PC-3 (cell line): Measurements from ENCODE around the gene FAM131C. TPM values are rescaled to one million over a fixed set of nuclear protein-coding genes. Genes with fewer than 3 reads are reported as not detected.
"Not testable (repeated sequence)": the region's sequence is repeated elsewhere in the genome, so short reads cannot be mapped to it uniquely, and the experiment has no call there.

ENCODE experiments used
- ATAC-seq: fragments of 200-7000 bp; cut with Tn5 transposase; 2 replicates; pipeline ENCODE4 v1.9.1; 2020; ENCODE audit warnings: mild to moderate bottlenecking, moderate library complexity
- BruUV-seq: library from RNA; stranded (reverse); fragments of 400-500 nt; replicated peaks from 2 replicates; lab custom pipeline; 2021; lab: Mats Ljungman, UMichigan
- CTCF ChIA-PET: fragments of 300-600 bp; sonication (Branson Sonifier 250); formaldehyde crosslinking; loops from one replicate; lab custom pipeline; 2022; ENCODE audit warnings: antibody characterized with exemption; lab: Charles Lee
- POLR2A ChIA-PET: fragments of 300-600 bp; sonication (Branson Sonifier 250); formaldehyde crosslinking; loops from one replicate; lab custom pipeline; 2022; ENCODE audit warnings: antibody characterized with exemption; ENCODE audit not compliant: unreplicated experiment; lab: Charles Lee
- DNase-seq: peaks from one replicate; pipeline ENCODE4 v3.0.0-alpha.2; 2015
- H2AFZ ChIP-seq: fragments of 300-600 bp; sonication (generic); 2 replicates; pipeline ENCODE4 v1.6.0; 2016; ENCODE audit warnings: antibody characterized with exemption, low read length
- H3F3A ChIP-seq: fragments of 300-600 bp; sonication (generic); one replicate; pipeline ENCODE4 v1.6.0; 2017; ENCODE audit warnings: antibody characterized with exemption, low read length, control low read depth, mild to moderate bottlenecking; ENCODE audit not compliant: unreplicated experiment
- H3K27ac ChIP-seq: fragments of 300-600 bp; sonication (generic); 2 replicates; pipeline ENCODE4 v1.5.1; 2016; ENCODE audit warnings: mild to moderate bottlenecking, low read length
- H3K27me3 ChIP-seq: fragments of 300-600 bp; sonication (generic); 2 replicates; pipeline ENCODE4 v1.6.1; 2016; ENCODE audit warnings: low read length, mixed read lengths
- H3K36me3 ChIP-seq: fragments of 300-600 bp; sonication (generic); 2 replicates; pipeline ENCODE4 v1.6.1; 2016; ENCODE audit warnings: low read depth, mixed run types, low read length, mixed read lengths
- H3K4me1 ChIP-seq: fragments of 300-600 bp; sonication (generic); 2 replicates; pipeline ENCODE4 v1.5.1; 2016; ENCODE audit warnings: low read length; ENCODE audit not compliant: insufficient read depth
- H3K4me2 ChIP-seq: fragments of 300-600 bp; sonication (generic); 2 replicates; pipeline ENCODE4 v1.6.0; 2016; ENCODE audit warnings: low read length
- H3K4me3 ChIP-seq: fragments of 300-600 bp; sonication (generic); 2 replicates; pipeline ENCODE4 v1.5.1; 2016; ENCODE audit warnings: mild to moderate bottlenecking, low read length, mixed read lengths
- H3K79me2 ChIP-seq: fragments of 300-600 bp; sonication (generic); 2 replicates; pipeline ENCODE4 v1.6.1; 2017; ENCODE audit warnings: low read length, mixed read lengths
- H3K9ac ChIP-seq: fragments of 300-600 bp; sonication (generic); 2 replicates; pipeline ENCODE4 v1.6.0; 2016; ENCODE audit warnings: mild to moderate bottlenecking, low read length
- H3K9me2 ChIP-seq: fragments of 300-600 bp; sonication (generic); replicated peaks from 2 replicates; pipeline ENCODE4 v1.6.1; 2016; ENCODE audit warnings: mixed run types, low read length, mixed read lengths
- H3K9me3 ChIP-seq: fragments of 300-600 bp; sonication (generic); 2 replicates; pipeline ENCODE4 v1.6.1; 2016; ENCODE audit warnings: low read length, mixed read lengths
- H4K20me1 ChIP-seq: fragments of 300-600 bp; sonication (generic); 2 replicates; pipeline ENCODE4 v1.6.1; 2016; ENCODE audit warnings: low read length, mixed read lengths
- EZH2 ChIP-seq: fragments of 300-600 bp; sonication (generic); IDR thresholded peaks from one replicate; pipeline ENCODE4 v1.6.1; 2017; ENCODE audit warnings: antibody characterized with exemption, mild to moderate bottlenecking, low read length; ENCODE audit not compliant: unreplicated experiment
- EZH2phosphoT487 ChIP-seq: fragments of 300-600 bp; sonication (generic); IDR thresholded peaks from 2 replicates; pipeline ENCODE4 v1.6.1; 2018; ENCODE audit warnings: mild to moderate bottlenecking, antibody characterized with exemption, low read length, borderline replicate concordance
- intact Hi-C: fragments of 100-400 bp; cut with micrococcal nuclease; formaldehyde crosslinking; loops from 2 replicates; pipeline ENCODE4 v1.9.0; 2023
- total RNA-seq: library from RNA; depleted of rRNA; stranded (reverse); fragments of >200 nt; gene quantifications from 2 replicates; pipeline ENCODE4 v1.2.3, GENCODE V29; 2014
- TF ChIP-seq, protein P1 (sequence below): fragments of 300-600 bp; sonication (generic); conservative IDR thresholded peaks from 2 replicates; pipeline ENCODE4 v1.5.1; 2017; ENCODE audit warnings: antibody characterized with exemption, low read depth, mild to moderate bottlenecking, low read length

The FAM131C gene
- total RNA-seq, 1 experiment from 2014 or later: 7.7 TPM

DNA sequence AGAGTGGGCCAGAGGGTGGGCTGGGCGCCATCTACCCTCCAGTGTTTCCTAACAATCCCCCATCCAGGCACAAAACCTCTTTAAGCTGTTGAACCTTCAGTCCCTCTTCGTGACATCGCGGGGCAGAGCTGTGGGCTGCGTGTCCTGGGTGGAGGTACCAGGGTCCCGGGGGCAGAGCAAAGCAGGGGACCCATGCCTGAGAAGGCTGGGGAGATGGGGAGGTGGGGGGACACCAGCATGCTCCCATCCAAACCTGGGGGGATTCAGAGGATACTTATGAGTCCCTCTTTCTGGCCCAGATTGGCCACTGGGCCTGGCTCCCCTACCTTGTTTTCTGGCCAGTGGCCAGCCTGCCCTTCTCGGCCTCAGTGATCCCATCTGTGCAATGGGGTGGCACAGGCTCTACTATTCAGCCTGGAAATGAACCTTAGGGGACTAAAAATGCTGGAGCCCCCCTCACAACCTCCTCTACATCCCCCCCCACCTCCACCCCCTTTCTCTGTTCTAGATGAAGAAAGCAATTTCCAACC lies 40.3 kb downstream of the FAM131C start:
- H2AFZ ChIP-seq, H4K20me1 ChIP-seq, H3K79me2 ChIP-seq, CTCF ChIA-PET, H3F3A ChIP-seq, ATAC-seq, H3K4me1 ChIP-seq, H3K27me3 ChIP-seq, H3K27ac ChIP-seq, POLR2A ChIA-PET, H3K9ac ChIP-seq, H3K4me3 ChIP-seq, BruUV-seq, H3K9me2 ChIP-seq, H3K36me3 ChIP-seq, H3K4me2 ChIP-seq, intact Hi-C loops, H3K9me3 ChIP-seq, DNase-seq: not testable (repeated sequence)

DNA sequence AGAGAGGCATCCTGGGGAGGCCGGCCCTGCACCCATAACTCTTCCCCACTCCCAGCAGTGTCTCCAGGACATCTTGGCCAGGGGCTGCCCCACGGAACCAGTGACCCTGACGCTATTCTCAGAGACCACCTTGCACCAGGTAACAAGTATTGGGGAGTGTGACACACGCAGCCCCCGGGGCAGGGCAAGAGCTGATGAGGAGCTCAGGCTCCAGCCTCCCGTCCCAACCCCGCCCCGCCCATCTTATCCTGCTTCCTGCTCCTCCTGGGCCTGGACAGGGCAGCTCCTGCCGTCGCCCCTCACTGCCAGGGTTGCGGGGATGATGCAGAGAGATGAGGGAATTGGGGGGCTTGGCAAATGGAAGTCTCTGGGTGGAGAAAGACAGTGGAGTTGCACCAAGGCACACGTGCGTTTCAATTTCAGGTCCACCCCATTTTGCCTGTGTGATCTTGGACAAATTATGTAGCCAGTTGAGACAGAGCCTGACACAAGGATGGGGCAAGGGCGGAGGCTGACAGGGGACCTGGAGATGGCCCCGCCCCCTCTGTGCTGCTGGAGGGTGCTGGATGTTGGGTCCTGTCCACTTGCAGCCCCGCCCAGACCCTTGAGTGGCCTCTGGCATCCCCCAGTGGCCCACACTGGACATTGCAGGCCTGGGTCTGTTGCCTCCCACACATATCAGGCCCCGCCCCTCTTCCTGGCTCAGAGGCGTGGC lies 40.9 kb downstream of the FAM131C start:
- Histone ChIP-seq H3K9ac (no peak overlapping the region), H3K4me2 (no peak overlapping the region), H3K79me2 (no peaks in the 10 kb centered on the region), H3K36me3 (no peaks in the 10 kb centered on the region), H3K4me3 (no peak overlapping the region), H3K27ac (no peak overlapping the region), H3K9me2 (no peaks in the 10 kb centered on the region), H4K20me1 (no peaks in the 10 kb centered on the region), H3K4me1 (no peaks in the 10 kb centered on the region), H3K27me3 (no peaks in the 10 kb centered on the region), H2AFZ (no peak overlapping the region), H3K9me3 (no peaks in the 10 kb centered on the region), H3F3A (no peaks in the 10 kb centered on the region)
- POLR2A ChIA-PET: no interaction called here
- ATAC-seq (peak; percentile 94), DNase-seq (peak; percentile 85)
- CTCF ChIA-PET: no interaction called here
- intact Hi-C loops: loop anchor here (1.0 kb wide), 1 partner anchor 23 kb away; no protein-coding TSS in a partner anchor
- TF ChIP-seq EZH2phosphoT487: no peak
- TF ChIP-seq, protein P1, sequence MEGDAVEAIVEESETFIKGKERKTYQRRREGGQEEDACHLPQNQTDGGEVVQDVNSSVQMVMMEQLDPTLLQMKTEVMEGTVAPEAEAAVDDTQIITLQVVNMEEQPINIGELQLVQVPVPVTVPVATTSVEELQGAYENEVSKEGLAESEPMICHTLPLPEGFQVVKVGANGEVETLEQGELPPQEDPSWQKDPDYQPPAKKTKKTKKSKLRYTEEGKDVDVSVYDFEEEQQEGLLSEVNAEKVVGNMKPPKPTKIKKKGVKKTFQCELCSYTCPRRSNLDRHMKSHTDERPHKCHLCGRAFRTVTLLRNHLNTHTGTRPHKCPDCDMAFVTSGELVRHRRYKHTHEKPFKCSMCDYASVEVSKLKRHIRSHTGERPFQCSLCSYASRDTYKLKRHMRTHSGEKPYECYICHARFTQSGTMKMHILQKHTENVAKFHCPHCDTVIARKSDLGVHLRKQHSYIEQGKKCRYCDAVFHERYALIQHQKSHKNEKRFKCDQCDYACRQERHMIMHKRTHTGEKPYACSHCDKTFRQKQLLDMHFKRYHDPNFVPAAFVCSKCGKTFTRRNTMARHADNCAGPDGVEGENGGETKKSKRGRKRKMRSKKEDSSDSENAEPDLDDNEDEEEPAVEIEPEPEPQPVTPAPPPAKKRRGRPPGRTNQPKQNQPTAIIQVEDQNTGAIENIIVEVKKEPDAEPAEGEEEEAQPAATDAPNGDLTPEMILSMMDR: peak; percentile 77
- no TSS peak for BruUV-seq

DNA sequence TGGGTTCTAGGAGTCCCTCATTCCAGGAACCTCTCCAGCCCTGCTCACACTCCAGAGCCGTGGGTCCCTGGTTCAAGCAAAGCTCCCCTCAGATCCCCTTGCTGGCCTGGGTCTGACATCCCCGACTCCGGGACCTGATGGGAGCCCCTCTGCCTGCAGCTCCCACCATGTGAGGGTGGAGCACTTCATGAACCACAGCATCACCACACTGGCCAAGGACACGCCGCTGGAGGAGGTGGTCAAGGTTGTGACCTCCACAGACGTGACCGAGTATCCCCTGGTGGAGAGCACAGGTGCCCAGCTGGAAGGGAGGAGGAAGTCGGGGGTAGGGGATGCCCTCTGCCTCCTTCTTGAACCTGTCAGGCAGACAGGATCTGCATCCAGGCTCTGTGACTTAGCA lies 41.9 kb downstream of the FAM131C start:
- H3K9me3 ChIP-seq: no peaks in the 10 kb centered on the region
- no peaks in the 10 kb centered on the region for H3K9me2 ChIP-seq
- H3K27ac ChIP-seq: no peak overlapping the region
- no peak for TF ChIP-seq EZH2phosphoT487
- no peak for TF ChIP-seq EZH2
- TF ChIP-seq, protein P1: no peak
- ChIA-PET POLR2A (no interaction called here), CTCF (no interaction called here)
- intact Hi-C loops: no loop called here
- H3K27me3 ChIP-seq: no peaks in the 10 kb centered on the region
- H3K36me3 ChIP-seq: no peaks in the 10 kb centered on the region
- no peak overlapping the region for H3K4me3 ChIP-seq
- no peaks in the 10 kb centered on the region for H3K79me2 ChIP-seq
- no peak overlapping the region for H2AFZ ChIP-seq
- DNase-seq (no peak), ATAC-seq (no peak)
- H3K4me1 ChIP-seq: no peaks in the 10 kb centered on the region
- no peaks in the 10 kb centered on the region for H3F3A ChIP-seq
- H4K20me1 ChIP-seq: no peaks in the 10 kb centered on the region
- no TSS peak for BruUV-seq
- no peak overlapping the region for H3K9ac ChIP-seq
- no peak overlapping the region for H3K4me2 ChIP-seq
